ENCODE measurements around the gene COL1A1. TPM values are rescaled to one million over a fixed set of nuclear protein-coding genes. Genes with fewer than 3 reads are reported as not detected.

Gene COL1A1
- total RNA-seq, 1 donor from 2014 or later = 0.47 TPM

DNA sequence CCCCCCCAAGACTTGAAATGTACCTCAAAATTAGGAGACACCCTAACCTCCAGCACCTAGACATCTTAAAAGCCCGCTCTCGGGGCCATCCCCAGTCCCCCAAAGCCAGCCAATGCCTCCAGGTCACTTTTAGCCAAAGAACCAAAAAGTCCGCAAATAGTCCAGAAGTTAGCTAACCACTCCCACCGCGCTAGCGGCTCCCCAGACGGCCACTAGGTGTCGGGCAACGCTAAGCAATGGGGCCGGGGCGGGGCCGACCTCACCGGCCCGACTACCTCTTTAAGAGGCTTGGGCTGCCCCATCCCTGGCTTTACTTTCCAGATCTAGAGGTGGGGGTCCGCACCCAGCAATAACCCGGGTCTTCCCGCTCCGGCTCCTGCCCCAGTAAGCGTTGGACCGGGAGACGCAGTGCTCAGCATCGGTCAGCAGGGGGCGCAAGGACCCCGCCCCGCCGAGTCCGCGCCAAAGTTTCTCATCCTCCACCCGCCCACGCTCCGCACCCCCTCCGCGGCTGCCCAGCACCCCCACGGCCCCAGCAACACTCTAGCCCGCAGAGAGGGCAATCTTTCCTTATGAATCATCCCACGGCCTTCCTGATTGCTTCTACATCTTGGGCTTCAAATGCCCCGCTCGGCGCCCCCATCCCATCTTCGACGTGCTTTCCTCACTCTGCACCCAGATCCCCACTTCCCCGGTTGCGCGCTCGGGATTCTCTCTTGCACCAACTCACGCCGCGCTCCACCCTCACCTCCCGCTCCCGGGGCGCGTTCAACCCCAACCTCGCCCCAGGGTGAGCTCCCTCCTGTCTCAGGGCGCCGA, 765 bp downstream of the COL1A1 start:
- intact Hi-C loops (cut with micrococcal nuclease) = loop anchor here (1.0 kb wide), 6 partner anchors 49 to 278 kb away; partner anchors contain the start of genes PDK2 and RSAD1

DNA sequence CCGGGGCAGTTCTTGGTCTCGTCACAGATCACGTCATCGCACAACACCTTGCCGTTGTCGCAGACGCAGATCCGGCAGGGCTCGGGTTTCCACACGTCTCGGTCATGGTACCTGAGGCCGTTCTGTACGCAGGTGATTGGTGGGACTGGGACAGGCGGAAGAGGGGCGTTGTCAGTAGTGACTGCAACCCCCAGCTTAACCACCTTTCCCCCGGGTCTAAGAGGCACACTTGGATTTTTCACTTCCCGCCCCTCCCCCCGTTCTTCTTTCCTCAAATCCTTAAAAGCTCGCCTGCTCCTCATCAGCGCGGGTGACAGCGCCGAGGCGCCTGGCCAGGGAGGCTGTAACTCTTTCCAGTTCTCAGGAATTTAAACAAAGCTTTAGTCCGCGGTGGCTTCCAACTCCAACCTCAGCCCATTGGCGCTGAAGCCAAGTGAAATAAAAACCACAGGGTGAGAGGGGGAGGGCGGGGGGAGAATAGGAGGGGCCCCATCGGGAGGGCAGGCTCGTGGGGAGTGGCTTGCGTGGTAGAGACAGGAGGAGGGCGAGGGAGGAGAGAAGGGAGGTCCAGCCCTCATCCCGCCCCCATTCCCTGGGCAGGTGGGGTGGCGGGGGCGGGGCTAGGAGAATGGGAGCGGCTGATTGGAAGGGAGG, 1.5 kb downstream of the COL1A1 start:
- intact Hi-C loops (cut with micrococcal nuclease) = loop anchor here (1.0 kb wide), 6 partner anchors 49 to 278 kb away; partner anchors contain the start of genes PDK2 and RSAD1

DNA sequence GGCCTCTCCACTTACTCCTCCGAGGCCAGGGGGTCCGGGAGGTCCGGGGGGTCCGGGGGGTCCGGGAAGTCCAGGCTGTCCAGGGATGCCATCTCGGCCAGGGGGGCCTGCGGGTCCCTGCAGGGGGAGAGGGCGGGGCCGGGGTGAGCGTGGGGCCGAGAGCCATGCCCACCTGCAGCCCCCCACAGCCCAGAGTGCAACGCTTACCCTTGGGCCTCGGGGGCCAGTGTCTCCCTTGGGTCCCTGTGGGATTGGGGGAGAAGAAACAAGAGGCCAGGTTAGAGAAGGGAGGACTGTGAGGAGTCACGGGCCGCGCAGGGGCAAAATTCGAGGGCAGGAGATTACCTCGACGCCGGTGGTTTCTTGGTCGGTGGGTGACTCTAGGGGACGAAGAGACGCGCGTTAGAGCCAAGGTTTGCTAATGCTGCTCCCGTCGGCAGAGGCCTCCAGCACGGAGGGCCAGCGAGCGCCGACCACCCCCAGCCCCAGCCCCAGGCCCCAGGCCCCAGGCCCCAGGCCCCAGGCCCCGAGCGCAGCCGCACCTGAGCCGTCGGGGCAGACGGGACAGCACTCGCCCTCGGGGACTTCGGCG, 2.1 kb downstream of the COL1A1 start:
- intact Hi-C loops (cut with micrococcal nuclease) = no loop called here

DNA sequence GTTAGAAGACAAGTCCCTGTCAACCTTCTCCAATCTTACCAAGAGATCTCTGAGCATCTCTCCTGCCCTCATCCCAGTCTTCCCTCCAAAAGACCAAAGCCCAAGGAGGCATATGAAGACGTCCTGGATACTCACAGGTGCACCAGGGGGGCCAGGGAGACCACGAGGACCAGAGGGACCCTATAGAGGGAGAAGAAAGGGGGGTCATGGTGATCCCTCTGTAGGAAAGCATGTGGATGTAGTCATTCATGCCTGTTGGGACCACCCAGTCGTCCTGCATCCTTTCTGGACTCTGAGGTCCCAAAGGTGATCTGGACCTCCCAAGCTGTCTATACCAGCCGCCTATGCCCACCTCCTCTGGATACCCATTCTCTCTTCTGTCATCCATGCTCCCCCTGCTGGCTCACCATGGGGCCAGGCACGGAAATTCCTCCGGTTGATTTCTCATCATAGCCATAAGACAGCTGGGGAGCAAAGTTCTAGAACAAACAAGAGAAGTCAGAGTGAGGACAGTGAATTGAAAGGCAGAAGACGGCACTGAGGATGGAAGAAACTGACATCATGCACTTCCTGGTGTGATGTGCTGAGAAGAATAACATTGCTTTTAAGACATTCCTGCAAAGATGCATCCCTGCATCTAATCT, 3.3 kb downstream of the COL1A1 start:
- intact Hi-C loops (cut with micrococcal nuclease) = loop anchor here (1.0 kb wide), 3 partner anchors 29 to 83 kb away; no protein-coding TSS in a partner anchor

DNA sequence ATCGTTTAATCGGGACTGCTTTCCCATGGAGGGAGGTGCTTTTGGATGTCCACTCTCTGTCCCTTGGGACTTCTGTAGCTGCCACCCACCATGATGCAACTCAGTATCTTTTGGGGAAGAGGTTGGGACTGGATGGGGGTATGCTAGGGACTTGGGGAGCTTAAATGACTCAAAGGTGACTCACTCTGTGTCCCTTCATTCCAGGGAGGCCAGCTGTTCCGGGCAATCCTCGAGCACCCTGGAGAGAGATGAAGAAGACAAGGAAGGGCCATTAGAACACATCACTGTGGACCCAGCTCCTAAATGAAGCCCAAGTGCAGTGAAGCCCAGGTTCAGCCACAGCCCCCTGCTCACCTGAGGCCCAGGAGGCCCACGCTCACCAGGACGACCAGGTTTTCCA, 4.6 kb downstream of the COL1A1 start:
- intact Hi-C loops (cut with micrococcal nuclease) = no loop called here

DNA sequence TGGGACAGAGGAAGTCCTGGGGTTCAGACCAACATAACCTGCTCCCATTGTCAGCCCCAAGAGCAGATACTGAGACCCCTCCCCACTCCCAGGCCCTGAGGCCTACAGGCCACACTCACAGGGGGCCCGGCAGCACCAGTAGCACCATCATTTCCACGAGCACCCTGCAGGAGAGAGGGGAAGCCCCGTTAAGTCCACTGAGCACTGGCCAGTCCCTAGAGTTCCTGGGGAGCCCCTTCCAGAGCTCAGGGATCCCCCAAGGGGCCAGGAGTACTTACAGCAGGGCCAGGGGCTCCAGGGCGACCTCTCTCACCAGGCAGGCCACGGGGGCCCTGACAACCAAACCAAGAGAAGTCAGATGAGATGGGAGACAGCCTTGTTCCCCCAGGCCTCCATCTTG, 5.4 kb downstream of the COL1A1 start:
- intact Hi-C loops (cut with micrococcal nuclease) = no loop called here

DNA sequence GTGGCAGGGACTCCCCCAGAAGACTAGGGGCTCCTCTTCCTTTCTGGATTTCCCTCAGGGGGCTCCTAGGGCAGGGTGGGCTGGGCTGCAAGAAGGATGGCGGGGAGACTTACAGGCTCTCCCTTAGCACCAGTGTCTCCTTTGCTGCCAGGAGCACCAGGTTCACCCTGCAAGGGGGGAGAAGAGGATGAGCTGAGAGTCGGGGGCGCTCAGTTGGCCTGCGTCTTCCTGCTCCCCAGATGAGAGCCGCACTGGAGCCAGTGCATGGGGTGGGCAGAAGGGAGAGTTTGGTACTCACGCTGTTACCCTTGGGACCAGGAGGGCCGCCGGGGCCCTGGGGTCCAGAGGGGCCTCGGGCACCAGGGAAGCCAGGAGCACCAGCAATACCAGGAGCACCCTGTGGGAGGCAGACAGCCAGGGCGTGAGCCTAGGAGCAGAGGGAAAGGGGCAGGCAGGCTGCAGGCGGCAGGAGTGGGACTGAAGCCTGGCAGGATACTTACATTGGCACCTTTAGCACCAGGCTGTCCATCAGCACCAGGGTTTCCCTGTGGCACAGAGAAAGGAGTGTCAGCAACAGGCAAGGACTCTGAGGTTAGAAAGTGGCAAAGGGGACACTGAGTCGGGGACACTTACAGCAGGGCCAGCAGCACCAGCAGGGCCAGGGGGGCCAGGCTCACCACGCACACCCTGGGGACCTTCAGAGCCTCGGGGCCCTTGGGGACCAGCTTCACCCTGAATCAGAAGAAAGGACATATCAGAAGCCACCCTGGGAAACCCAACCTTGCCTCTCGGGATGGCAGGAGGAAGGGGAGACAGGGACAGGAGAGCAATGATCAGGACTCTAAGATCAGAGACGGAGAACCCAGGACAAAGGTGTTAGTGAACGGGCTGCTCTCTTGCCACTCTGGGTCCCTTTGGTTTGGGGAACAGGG, 6.2 kb downstream of the COL1A1 start:
- intact Hi-C loops (cut with micrococcal nuclease) = no loop called here

DNA sequence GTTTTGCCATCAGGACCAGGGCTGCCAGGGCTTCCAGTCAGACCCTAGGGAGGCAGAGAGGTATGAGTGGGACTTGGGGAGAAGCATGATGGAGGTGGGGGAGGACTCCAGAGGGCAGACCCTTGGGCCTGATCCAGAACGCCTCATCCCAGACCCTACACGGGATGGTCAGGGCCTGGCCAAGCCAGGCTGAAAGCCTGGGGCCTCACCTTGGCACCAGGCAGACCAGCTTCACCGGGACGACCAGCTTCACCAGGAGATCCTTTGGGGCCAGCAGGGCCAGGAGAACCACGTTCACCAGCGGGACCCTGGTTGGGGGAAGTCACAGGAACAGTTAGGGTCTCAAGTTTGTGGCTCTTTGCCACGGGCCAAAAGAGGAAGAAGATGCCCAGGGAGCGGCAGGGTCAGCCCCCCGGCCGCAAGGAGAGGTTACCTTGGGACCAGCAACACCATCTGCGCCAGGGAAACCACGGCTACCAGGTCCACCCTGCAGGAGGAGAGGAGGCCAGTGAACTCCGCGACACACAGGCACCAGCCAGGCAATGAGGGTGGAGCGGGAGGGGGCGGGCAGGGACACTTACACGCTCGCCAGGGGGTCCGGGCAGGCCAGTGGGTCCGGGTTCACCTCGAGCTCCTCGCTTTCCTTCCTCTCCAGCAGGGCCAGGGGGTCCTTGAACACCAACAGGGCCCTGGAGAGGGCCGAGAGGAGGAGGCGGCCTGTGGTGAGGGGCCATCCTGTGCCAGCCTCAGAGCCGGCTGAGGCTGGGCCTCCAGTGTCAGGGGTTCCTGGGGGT, 7.1 kb downstream of the COL1A1 start:
- intact Hi-C loops (cut with micrococcal nuclease) = no loop called here

DNA sequence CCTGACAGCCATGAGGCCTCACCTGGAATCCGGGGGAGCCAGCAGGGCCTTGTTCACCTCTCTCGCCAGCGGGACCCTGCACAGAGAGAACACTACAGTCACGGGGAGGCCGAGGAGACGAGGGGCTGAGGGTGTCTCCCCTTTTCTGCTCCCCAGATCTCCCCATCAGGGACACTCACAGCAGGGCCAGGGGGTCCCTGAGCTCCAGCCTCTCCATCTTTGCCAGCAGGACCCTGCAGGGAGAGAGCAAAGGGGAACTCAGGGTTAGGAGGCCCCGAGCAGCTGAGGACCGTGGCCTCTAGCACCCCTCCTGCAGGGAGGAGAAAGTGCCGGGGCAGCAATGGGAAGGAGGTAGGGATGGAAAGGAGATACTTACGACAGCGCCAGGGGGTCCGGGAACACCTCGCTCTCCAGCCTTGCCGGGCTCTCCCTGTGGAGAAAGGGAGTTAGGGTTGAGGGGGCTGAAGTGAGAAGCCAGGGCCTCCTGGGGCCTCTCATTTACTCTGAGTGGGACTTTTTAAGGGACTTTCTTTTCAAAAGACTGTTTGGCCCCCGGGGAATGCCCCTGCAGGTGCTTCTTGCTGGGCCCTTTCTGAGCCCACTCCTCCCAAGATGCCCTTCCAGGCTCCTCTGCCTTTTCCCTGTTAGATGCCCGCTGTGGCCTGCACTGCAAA, 8.7 kb downstream of the COL1A1 start:
- intact Hi-C loops (cut with micrococcal nuclease) = no loop called here

DNA sequence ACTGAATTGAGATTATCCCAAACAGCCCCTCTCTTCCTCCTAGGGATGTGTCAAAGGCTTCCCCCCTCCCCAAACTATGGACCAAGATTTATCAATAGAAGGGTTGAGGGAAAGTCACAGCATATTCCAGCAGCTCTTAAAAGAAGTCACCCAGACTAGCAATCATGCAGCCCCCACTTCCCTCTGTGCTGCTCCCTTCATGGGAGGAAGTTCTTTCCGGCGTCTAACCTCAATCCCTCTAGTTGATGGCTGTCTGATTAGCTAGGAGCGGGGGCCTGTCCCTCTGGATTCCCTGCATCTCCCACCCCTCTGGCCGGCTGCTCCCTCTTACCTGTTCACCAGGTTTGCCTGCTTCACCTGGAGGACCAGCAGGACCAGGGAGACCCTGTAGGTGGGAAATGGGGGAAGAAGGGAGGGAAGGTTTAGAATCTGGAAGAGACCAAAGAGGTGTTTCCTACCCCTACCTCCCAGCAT, 9.2 kb downstream of the COL1A1 start:
- intact Hi-C loops (cut with micrococcal nuclease) = no loop called here

DNA sequence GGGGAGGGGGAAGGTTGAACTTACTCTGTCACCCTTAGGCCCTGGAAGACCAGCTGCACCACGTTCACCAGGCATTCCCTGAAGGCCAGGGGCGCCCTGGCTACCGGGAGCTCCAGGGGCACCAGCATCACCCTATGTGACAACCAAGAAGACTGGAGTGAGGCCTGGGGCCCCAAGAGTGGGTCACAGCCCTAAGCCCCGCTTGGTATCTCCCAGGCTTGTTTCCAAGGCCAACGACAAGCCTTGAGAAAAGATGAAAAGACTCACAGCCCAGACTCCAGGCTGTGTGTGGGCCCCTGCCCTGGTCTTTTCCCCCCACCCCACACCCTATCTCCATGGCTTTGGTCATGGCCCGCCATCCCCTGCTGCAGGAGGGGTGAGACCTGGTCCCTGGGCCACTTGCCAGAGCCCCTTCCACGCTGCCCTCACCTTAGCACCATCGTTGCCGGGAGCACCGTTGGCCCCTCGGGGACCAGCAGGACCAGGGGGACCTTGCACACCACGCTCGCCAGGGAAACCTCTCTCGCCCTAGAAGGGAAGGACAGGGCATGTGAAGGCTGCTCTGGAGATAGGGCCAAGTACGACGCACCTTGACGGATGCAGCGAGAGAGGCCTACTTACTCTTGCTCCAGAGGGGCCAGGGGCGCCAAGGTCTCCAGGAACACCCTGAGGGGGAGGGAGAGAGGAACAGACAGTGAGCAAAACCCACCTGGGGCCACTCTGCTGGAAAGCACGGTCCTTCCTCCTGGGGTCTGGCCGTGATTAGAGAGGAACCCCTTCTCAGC, 9.9 kb downstream of the COL1A1 start:
- intact Hi-C loops (cut with micrococcal nuclease) = no loop called here

DNA sequence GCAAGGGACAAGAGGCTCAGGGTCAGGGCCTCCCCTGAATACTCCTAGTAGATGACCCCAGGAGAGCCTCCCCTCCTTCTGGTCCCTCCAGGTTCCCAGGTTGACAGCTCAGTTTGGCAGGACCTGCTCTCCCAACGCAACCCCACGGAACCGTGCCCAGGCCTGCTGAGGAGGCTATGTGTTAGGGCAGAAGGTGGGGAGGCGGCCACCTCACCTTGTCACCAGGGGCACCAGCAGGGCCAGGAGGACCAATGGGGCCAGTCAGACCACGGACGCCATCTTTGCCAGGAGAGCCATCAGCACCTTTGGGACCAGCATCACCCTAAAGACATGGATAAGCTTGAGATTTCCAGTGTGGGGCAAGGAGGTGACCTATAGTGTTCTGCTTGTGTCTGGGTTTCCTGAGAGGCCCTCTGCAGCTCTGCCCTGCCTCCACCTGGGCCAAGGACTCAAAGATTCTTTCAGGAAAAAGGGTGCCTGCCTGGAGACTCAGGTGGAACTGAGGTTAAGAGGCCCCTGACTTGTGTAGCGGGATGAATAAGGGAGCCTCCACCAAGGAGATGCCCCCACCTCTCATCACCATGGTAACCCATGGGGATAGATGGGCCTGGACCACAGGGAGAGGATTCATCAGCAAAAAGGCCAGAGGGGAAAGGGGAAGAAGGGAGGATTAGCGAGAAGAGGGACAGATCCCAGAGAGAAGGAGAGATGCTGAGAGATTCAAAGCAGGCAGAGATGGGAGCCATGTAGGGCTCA, 10.7 kb downstream of the COL1A1 start:
- intact Hi-C loops (cut with micrococcal nuclease) = no loop called here

DNA sequence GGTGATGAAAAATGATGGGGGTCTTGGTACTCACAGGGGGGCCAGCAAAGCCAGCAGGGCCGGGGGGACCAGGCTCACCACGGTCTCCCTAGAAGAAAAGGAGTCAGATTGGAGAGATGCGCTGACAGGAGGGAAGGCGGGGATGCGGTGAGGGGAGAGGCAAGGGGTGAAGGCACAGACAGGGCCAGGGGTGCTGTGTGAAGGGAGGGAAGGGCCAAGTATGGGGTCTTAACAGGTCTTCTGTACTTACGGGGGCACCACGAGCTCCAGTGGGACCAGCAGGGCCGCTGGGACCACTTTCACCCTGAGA, 11.2 kb downstream of the COL1A1 start:
- intact Hi-C loops (cut with micrococcal nuclease) = no loop called here

DNA sequence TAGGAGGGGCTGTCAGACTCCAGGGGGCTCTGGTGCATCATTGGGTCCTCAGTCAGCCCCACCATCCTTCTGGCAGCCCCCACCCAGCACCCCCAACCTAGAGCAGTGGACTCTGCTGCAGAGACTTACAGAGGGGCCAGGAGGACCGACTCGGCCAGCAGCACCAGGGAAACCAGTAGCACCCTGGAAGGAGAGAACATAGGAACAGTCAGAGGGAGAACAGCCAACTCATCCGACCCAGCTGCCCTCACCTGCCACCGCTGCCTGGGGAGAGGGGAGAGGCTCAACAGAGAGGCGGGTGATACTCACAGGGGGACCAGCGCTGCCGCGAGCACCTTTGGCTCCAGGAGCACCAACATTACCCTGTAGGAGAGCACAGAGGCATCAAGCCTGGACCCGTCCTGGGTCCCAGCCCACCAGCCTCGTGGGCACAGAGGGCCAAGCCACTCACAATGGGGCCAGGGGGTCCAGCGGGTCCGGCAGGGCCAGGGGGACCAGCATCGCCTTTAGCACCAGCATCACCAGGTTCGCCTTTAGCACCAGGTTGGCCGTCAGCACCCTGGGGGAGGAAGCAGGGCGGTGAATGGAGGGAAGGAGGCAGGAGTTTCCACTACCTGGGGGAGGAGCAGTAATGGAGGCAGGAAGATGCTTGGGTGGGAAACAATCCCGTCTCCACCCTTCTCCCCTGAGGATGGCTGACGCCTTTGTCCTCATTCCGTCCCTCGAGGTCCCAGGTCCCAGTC, 11.7 kb downstream of the COL1A1 start:
- intact Hi-C loops (cut with micrococcal nuclease) = no loop called here

DNA sequence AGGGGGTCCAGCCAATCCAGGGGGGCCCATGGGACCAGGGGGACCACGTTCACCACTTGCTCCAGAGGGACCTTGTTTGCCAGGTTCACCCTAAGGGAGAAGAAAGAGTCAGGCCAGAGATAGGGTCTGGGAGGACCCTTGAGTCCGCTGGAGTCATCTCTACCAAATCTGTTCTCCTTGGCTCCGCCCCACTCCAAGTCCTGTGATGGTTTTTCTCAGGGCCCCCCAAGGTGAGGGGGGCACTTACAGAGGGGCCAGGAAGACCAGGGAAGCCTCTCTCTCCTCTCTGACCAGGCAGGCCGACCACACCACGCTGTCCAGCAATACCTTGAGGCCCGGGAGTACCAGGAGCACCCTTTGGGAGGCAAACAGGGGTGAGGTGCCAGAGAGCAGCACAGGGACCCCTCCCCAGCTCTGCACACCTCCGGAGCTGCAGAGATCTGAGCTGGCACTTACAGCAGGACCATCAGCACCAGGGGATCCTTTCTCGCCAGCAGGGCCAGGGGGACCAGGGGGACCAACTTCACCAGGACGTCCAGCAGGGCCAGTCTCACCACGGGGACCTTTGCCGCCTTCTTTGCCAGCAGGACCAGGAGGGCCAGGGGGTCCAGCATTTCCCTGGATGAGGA, 12.4 kb downstream of the COL1A1 start:
- intact Hi-C loops (cut with micrococcal nuclease) = no loop called here

DNA sequence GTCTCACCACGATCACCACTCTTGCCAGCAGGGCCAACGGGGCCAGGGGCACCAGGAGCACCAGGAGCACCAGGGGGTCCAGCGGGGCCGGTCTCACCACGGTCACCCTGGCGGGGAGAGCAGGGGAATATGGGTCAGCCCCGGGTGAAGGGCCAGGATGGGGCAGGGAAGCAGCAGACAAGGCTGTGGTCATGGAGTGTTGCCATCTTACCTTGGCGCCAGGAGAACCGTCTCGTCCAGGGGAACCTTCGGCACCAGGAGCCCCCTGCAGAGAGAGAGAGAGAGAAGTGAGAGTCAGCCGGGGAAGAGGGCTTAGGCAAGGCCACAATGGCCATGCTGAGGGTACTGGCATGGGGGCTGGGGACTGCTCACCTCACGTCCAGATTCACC, 12.9 kb downstream of the COL1A1 start:
- intact Hi-C loops (cut with micrococcal nuclease) = no loop called here
